Posterior cingulate gyrus (tissue), 11 donors: ENCODE data around the gene TAPT1.

ENCODE experiments used
- DNase-seq, 10 donors: peaks; one replicate each; pipeline versions ENCODE4 v3.0.0 to v3.0.0-alpha.2; 2020 to 2021; ENCODE audit warnings: mixed read lengths in 3 of 10
- intact Hi-C: fragments of 100-400 bp; cut with DNase I; formaldehyde crosslinking; loops from one replicate; pipeline ENCODE4 v1.15.1; 2023

TAPT1 gene

DNA sequence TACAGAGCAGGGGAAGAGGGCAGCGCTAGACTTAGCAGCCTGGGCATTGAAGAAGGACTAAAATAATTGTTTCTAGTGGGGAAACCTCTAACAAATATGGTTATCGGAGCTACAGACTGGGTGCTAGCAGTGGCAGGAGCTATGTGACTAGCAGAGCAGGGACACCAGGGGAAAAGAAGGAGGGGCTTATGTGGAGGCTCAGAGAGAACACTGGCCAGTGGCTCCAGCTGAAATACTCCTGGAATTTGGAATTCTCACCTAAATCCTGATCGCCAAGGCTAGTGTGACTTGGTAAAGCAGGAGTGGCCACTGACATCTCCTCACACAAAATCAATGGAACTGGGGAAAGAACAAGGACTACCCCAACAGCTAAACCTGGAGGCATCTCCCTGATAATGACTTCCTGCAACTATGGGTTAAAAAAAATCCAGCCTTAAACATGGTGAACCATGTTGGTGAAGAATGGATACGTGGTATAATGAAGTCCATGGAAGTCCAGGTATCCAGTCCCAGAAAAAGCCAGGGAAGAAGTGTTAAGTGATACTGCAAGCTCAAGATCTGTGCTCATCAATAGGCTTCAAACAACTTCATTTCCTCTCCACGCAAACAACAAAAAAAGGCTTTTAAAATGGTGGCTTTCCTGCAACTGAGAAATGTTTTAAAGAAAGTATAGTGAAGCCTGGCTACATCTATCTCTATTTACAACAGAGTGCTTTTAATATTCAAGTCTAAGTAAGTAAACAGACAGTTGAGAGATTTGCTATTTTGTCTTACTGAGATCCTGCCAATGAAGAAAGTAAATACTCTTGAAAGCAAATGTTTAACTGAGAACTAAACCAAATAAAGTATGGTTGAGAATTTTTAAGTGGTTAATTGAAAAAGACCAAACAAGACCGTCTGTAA, 1.8 kb downstream of the TAPT1 start:
- no peak for DNase-seq
- intact Hi-C loops = no loop called here

DNA sequence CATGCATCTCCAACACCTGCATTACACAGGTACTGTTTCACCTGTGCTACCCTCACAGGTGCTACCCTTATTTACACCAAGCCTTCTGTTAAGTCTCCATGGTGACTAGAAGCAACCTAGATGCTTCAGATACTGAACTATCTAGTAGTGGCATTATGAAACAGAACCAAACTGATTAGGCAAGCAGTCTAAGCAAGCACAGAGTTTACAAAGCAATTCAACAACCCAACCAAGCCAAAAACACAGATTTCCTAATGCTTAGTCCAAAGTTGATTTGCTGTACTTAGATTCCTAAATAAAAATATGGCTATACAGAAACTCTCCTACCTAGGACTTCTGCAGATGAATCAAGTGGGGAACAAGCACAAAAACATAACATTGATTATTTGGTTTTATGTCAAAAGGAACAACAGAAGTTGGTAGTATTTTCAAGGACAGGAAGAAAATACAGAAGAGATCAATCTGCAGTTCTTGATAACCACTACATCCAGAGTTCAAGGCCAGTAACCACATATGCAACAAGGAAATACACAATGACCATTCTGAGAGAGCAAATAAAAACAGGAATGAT, 3.2 kb downstream of the TAPT1 start:
- no peak for DNase-seq

DNA sequence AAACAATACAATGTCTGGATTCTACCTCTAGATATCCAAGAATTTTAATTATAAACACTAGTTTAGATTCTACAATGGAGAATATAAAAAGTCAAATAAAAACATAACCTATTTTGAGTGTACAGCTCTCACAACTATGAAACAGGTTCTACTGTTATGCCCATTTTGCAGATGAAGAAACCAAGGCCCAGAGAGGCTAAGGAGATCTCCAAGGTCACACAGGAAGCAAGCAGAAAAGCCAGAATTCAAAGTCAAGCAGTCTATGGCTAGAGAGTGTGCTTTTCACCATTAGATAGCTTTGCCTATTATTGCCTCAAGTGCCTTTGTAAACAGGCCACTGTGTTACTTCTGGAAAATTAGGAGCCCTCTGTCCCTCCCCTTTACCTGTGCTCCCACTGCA, 7.3 kb downstream of the TAPT1 start:
- DNase-seq = no peak
- intact Hi-C loops = no loop called here

More for the DNA sequence above, 3.2 kb downstream of the TAPT1 start:
- intact Hi-C loops = no loop called here

DNA sequence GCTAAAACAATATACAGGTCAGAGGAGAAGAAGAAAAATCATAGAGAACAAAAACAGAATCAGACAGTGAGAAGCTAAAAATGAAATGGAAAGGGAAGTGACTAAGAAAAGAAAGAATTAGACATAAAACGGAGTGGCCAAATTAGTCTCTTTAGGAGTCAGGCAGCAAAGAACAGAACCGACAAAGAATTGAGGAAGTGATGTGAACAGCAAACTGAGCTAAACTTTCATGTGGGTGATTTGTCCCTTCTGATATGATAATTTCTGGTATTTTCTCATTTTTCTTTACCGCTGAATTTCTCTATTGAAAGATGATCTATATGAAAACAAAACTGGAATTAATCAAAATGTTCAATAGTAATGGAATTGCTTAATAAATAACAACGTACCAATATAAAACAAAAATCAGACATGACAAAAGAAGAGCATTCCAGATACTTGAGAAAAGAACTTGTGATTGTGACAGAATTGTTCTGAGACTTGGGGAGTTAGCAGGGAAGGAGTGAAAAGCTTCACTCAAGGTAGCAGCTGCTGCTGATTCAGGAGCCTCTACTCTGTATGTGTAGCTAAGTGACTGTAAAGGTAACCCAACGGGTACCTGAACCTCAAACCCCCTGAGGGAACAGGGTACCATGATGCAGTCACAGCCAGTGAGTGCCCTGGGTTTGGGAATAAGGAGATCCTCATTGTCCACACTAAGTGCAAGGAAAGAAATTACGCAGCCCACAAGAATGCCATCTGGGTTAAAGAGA, 8.8 kb downstream of the TAPT1 start:
- intact Hi-C loops = no loop called here
- DNase-seq = no peak

DNA sequence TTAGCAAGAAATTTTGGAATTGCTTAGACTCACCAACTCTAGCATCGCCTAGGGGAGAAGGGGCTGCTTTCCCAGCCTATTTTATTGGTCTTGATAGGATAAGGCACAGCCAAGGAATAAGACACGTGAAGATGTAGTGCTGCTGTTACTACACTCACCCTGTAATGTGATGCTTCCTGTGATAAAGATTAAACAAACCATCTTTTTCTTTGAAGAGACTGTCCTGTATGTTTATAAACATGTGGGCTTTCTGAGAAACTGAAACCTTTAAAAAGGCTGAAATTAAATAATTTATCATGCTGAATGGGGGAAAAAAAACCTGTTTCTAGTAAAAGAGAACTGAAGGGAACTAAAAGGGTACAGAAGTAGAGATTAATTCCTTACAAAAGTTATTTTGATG, 13.2 kb downstream of the TAPT1 start:
- DNase-seq = no peak
- intact Hi-C loops = no loop called here

DNA sequence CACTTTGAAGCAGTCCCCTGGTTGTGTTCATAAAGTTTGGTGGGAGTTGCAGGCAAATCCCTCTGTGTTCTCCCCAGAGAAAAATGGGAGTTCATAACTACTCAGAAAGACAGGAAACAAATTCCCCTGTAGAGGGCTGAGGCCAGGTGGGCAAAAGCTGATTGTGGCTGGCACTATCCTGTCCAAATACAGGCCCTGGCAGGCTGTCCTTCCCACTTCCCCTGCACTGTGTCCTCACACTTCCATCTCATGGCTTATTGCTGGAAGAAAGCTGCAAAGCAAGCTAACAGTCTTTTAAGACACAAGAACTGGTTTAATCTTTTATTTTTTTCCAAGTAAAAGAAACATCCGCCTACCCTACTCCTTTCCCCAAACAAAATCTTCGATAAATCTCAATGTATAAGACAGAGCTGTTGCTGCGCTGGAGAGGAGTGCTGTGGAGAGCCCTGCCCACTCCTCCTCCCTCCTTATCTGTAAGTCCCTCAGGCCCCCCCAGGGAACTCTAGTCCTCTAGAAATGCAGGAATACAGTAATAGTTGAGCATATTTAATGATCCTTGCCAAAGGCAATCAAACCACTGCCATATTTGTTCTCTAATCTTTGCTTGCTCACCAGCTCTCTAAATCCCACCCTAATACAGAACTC, 14.0 kb downstream of the TAPT1 start:
- intact Hi-C loops = no loop called here
- DNase-seq = no peak

DNA sequence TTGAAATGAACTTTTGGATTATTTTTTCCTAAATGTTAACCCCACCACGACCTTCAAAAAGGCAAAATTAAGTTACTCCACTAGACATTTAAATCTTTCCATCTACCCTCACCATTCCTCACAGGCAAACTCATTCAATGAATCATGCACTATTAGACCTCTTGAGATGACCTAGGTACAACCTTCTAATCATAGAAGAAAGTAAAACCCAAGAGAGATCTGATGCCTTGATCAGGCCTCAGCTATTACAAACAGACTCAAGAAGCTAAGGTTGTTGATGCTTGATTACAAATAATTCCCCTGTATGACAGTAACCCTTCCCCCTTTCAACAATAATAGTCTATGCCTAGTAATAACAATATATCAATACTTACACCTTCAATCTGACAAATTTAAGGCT, 18.9 kb downstream of the TAPT1 start:
- intact Hi-C loops = no loop called here
- DNase-seq = no peak

DNA sequence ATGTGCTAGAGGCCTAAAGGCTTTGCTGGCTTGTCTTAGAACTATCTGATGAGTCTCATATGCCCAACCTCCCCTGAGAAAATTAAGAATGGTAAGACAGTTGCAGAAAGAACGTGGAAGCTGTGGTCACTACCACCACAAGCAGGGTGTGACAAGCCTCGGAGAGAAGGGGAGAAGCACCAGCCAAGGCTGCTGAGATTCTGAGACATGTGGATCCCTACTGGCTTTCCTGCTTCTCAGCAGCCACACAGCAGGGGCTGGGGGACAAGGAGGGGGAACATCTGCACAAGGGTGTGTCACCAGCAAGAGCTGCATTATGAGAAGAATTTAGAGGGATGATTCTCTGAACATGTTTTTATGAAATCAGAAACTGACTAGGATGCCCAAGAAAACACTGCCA, 19.4 kb downstream of the TAPT1 start:
- intact Hi-C loops = no loop called here
- peak in 2 of 10 donors; percentile 58 to 64 for DNase-seq

DNA sequence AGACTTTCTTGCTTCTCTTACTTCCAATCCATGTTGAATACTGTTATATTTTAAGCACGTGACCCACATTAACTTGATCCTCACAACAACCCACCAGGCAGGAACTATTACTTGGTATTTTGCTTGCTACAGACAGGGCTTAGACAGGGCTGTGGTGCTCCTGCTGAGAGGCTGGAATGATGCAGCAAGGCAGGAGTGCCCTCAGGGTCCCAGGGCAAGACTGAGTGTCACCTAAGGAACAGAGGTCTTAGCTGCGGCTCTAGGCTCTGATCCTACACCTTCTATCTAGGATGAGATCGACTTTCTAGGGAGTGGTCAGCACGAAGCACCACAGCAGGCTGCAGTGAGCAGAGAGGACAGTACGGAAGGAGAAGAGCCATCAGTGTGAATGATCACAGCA, 20.0 kb downstream of the TAPT1 start:
- intact Hi-C loops = no loop called here

DNA sequence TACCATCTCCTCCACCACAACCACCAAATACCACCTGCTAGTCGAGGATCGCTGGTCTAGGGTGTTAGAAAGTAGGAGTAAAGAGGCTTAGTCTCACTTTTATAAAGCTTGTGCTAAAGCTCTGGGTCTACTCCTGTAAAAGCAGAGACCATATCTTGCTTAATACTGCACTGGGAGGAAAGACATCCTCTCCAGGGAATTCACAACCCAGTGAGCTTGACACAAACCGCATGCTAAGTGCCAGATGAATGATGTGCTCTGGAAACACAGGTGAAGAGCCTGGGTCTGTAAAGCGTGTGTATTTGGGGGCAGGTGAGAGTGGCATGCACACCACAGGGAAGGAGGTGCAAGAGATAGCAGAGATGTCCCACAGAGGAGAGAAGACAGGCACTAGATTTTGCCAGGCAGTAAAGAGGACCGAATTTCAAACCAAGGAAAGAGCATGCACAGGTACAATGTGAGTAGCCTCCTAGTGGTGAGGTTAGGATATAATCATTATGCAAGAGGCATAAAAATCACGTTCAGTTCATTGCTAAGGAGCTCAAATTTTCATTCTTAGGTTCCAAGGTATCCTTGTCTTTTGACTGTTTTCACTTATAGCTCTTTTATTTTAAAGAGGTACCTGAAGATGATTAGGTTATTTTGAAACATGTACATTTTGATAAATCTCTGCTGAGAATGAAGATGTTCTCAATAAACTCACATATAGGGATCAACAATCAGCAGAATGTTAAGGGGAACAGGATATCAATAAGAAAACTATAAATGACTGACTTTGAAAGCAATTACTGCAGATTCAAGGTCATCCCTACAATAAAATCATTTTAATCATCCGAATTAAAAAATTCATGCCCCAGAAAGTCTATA, 20.7 kb downstream of the TAPT1 start:
- intact Hi-C loops = no loop called here
- no peak for DNase-seq

More for the DNA sequence above, 20.0 kb downstream of the TAPT1 start:
- DNase-seq = peak in 1 of 10 donors; percentile 67

DNA sequence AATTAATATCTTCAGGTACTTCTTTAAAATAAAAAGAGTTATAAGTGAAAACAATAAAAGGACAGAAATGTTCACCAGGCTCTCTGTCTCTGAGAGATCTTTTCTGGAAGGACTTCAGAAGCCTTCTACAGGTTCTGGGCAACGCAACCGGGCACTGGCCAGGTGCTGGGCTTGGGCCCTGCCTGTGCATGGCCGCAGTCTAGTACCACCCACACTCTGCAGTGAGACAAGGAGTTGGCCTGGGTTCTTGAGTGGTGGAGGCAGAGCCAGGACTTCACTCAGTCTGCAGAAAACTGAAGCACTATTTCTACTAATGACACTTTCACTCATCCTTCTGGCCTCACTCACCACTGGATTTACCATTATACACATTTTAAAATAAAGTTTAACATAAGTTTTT, 21.8 kb downstream of the TAPT1 start:
- DNase-seq = peak in 2 of 10 donors; percentile 73 to 75
- intact Hi-C loops = no loop called here

DNA sequence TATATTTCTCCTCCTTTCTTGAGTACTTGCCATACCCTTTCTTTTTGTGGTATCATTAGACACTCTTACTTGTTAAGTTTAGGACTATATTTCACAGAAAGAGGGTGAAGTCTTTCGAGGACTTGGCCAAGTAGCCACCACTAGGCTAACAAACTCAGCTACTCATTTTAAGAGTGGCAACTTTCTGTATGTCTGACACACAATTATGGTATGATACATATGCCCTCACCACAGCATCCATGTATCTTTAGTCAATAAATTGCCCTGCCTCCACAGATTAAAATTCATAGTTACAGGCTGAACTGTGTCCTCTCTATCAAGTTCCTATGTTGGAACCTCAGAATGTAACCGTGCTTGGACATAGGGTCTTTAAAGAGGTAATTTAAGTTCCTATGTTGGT, 23.2 kb downstream of the TAPT1 start:
- intact Hi-C loops = no loop called here
- DNase-seq = no peak

DNA sequence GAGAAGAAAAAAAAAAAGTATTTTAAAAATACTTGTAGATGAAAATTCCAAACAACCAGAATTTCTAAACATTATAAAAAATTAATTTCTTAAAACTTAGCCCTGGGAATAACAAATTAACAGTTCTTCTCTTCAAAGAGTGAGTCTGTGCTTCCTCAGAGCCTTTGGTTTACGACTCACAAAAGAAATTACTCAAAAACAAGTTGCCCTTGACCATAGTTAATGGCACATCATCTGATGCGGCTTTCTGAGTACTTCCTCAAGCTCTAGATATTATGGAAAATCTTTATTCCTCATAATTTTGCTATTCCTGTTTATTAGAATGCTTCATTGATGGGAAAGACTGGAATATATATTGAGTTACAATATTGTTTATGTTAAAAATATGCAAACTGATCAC, 23.7 kb downstream of the TAPT1 start:
- intact Hi-C loops = no loop called here
- DNase-seq = no peak

DNA sequence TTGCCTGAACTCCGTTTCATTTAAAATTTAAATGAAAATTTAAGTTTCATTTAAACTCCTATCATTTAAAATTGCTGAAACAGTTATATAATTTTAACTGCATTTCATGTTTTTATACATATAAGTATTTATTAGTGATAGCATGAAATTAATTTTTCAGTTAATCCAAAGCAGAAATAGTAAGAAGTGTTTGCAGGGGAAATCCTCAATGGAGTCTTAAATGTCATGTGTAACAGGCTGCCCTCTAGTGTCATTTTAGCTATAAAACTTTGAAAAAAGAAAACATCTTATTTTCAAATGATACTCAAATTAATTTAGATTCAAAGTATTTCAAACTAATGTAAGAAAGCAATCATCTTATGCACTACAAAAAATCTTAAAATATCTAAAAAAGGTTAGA, 27.2 kb downstream of the TAPT1 start:
- intact Hi-C loops = loop anchor here (1.0 to 5.0 kb wide), 2 partner anchors 63 to 173 kb away; no protein-coding TSS in a partner anchor
- DNase-seq = no peak

DNA sequence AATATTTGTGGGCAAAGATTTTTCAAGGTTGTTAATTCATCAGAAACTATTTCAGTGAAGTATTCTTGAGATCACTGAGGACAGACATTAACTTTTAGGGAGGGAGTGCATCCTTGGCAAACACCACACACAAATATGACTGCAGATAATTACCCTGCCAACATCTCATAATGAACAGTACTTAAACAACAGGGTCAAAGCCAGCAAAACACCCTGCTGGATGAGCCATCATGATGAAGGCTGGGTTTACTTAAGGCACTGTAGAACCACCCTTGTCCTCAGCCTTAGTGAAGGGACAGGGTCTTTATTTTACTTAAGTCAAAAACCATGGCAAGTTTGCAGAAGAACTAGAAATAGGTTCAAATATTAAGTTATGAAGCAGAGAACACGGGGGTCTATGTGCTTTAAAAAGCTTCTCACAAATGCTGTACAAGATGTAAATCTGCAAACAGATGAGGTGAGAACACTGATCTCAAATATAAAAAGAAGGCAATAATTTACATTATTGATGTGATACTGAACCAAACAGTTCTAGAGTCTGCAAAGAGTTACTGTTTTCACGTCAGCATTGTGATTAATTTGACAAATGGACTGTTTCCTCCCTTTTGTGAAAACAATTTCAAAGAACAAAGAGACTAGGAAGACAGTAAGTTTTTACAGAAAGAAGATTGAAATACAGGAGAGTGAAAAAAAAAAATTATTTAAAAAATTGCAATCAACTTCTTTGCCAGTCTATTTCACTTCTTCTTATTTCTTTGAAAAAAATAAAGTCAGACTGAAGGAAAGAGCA, 28.2 kb downstream of the TAPT1 start:
- DNase-seq = no peak
- intact Hi-C loops = loop anchor here (5.0 kb wide), 1 partner anchor 64 kb away; no protein-coding TSS in a partner anchor

DNA sequence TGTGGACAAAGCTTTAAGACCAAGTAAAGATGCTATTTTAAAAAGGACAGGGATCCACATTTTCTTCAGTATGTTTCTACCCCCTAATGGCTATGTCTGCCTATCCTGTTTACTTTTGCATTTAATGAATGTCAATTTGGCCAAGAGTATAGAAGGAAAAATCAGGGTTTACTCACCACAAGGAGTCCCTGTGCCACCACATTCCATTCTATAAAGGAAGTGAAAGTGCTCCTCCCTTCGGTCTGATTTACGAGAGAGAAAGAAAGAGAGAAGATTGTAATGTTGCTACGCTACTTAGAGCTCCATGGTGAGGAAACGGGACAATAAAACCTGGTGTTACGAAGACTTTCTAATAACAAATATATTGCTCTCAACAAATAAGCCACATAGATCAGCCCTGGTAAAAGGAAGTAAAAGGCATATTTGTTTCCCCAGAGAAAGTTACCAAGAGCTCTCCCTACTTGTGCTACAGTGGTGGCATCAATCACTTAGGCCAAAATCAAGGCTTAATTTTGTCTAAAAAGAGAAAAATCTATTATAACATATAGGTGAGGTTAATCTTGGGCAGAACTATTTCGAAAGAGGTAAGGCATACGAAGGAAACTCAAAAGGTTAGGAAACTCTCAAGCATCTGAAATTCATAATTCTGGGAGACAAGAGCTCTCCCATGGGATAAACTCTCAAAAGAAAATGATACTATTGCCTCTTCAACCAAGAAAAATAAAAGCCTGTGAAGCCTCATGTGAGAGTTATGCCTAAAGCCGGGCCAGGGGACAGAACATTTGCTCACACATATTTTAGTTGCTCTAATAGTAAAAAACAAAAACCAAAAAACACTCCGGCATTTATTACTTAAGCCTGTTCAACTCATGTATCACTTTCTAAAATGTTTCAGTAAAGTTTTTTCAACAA, 29.5 kb downstream of the TAPT1 start:
- intact Hi-C loops = loop anchor here (5.0 kb wide), 1 partner anchor 66 kb away; no protein-coding TSS in a partner anchor
- no peak for DNase-seq

DNA sequence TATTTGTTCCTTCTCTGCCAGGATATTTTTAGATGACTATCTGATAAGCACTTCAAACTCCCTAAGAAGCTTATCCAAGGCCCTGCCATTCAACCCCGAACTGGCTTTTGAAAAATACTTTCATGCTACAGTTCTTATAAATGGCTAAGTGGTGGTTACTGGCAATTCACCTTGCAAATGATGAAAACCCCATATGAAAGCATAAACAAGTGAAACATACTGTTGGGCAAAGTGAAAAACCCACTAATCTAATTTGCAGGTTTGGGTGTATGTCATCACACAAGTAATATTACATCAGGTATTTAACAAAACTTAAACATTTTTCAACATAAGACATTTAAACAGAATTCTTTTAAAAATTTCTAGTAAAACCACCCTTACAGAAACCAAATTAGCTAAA, 31.1 kb downstream of the TAPT1 start:
- no peak for DNase-seq
- intact Hi-C loops = loop anchor here (5.0 kb wide), 1 partner anchor 67 kb away; no protein-coding TSS in a partner anchor

DNA sequence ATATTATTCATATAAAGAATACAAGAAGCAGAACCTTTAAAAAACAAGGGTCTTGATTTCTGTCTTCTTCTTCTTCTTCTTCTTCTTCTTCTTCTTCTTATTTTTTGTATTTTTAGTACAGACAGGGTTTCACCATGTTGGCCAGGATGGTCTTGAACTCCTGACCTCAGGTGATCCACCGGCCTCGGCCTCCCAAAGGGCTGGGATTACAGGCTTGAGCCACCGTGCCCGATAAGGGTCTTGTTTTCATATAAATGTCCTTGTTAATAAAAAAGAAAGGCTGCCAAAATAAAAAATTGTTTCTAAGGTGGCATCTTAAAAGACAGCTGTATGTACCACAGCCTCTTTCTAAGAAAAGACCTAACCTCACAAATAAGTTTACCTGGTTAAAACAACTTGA, 31.5 kb downstream of the TAPT1 start:
- intact Hi-C loops = loop anchor here (5.0 kb wide), 1 partner anchor 68 kb away; no protein-coding TSS in a partner anchor
- DNase-seq = peak in 1 of 10 donors; percentile 65
